ENCODE results near the gene SYTL3.

The SYTL3 gene

GRCh38 chr6:158793432-158793831 lies 143.6 kb downstream of the SYTL3 start:
- DNase-seq (ENCODE audit: low read depth), result no peak

- no peak for DNase-seq (ENCODE audit: low read depth)
Measured at GRCh38 chr6:158795516-158795915, 145.7 kb downstream of the SYTL3 start.

- no peak for DNase-seq (ENCODE audit: low read depth)
Measured at GRCh38 chr6:158796353-158796752, 146.5 kb downstream of the SYTL3 start.

- no peak for DNase-seq (ENCODE audit: low read depth)
Measured at GRCh38 chr6:158797331-158798310, 147.8 kb downstream of the SYTL3 start.

- no peak for DNase-seq (ENCODE audit: low read depth)
Measured at GRCh38 chr6:158798311-158798710, 148.5 kb downstream of the SYTL3 start.

- DNase-seq (ENCODE audit: low read depth), result no peak
Measured at GRCh38 chr6:158799051-158799792, 149.4 kb downstream of the SYTL3 start.

DNA sequence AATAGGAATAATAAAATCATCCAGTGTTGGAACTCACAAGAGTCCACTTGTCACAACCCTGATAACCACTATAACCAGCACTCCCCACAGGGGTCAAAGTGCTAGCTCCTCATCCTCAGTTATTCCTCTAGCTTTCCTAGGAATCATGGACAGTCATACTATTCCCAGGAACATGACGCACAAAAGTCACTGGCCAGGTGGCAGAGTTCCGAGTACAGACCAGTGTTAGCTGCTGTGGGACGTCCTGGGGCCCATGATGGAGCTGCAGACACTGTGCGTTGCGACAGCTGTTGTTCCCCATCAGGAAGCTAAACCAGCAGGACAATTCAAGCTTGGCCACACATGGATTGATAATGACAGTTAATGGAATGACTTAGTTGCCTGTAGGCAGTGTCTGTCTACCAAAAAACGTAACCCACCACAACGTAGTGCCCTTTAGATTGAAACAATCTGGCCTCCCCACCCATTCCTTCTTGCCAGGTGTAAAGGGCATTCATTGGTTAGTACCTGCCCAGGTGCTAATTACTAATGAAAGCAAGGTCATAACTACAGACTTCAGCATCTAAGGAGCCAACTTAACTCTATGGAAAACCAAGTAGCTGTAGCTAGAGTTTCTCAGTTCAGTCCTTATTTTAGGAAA lies 151.9 kb downstream of the SYTL3 start:
- DNase-seq (ENCODE audit: low read depth), result no peak

DNA sequence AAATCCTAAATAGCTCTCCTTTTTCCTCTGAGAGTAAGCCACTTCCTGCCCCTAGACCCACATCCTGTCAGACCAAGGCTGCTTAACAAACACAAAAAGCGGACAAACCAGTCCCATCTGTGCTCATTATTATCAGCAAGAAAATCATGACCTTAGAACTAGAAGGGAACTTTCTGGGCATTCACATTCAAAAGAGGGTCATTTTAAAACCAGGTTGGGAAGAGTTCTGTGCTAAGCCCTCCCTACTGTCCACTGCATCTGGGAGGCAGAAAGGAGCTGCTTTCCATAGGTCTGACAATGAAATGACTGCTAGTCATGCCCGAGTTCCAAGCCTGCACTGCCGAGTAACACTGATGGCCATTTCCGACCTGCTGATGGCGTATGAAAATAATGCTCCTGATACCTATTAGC lies 153.9 kb downstream of the SYTL3 start:
- DNase-seq (ENCODE audit: low read depth), result no peak

GRCh38 chr6:158804207-158804606 lies 154.4 kb downstream of the SYTL3 start:
- no peak for DNase-seq (ENCODE audit: low read depth)

- DNase-seq (ENCODE audit: low read depth), result no peak
Measured at GRCh38 chr6:158805698-158806377, 156.0 kb downstream of the SYTL3 start.

GRCh38 chr6:158807515-158808441 lies 157.9 kb downstream of the SYTL3 start:
- DNase-seq (ENCODE audit: low read depth), result no peak

- DNase-seq (ENCODE audit: low read depth), result no peak
Measured at GRCh38 chr6:158808442-158808833, 158.6 kb downstream of the SYTL3 start.

GRCh38 chr6:158808941-158809678 lies 159.3 kb downstream of the SYTL3 start:
- DNase-seq (ENCODE audit: low read depth), result no peak

DNA sequence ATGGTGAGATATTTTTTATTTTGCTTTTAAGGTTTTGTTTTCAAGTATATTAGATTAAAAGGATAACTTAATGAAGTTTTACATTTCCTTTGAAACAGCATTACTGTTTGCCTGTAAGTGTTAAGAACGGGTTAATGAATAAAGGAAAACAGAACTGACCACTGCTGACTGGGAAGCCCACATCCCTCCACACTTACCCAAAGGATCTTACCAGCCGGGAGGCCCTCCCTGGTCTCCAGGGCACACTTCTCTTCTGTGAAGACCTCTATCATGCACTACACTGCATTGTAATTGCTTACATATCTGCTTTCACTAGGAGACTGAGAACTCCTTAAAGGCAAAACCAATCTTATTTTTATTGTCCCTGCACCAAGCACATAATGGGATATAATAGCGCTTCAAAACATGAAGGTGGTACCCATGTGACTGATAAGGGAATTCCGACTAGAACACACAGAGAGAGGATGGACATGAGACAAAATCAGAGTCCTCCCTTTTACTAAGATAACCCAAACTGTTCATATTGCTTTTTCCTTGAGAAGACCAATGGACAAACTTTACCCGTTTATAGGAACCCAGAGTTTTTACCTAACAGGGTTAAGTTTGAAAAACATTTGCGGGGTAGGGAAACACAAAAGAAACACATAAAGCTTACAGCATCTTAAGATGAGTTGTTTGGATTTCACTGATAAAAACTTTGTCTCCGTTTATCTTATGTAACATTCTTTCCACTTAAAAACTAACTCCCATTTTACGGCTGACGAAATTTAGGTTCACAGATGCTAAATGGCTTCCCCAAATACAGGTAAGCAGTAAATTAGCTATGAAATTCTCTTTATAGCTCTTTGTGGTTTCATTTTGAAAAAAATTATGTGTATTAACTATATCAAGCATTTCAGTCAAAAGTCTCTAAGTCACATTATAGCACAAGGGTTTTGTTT lies 160.6 kb downstream of the SYTL3 start:
- no peak for DNase-seq (ENCODE audit: low read depth)

GRCh38 chr6:158812611-158813010 lies 162.8 kb downstream of the SYTL3 start:
- no peak for DNase-seq (ENCODE audit: low read depth)

DNA sequence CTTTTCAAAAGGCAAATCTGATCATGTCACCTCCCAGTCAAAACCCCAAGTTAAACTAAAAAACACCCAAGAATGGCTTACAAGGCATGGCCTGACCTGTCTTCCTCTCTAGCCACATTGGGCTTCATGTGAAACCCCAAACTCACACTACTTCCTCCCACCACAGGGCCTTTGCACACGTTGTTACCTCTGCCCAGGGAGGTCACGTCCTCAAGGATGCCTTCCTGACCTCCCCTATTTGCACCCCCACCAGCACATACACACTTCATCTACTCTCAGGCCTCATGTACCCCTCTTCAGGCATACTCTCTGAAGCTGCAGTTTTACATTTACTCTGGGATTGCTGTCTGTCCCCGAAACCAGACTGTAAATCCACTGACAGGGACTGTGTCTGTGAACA lies 163.2 kb downstream of the SYTL3 start:
- DNase-seq (ENCODE audit: low read depth), result no peak
